H9 (cell line): ENCODE measurements around the gene MGRN1. TPM values are rescaled to one million over a fixed set of nuclear protein-coding genes. Genes with fewer than 3 reads are reported as not detected.

Experiments
- DNase-seq: peaks from one replicate; pipeline ENCODE4 v3.0.0-alpha.2; 2017
- H2AFZ ChIP-seq: one replicate; pipeline ENCODE4 v1.6.1; 2013; ENCODE audit warnings: mild to moderate bottlenecking, low read length, control low read depth, moderate library complexity
- H2AK5ac ChIP-seq: 2 replicates; pipeline ENCODE4 v1.6.1; 2013; ENCODE audit warnings: low read length, control low read depth, mixed read lengths; ENCODE audit not compliant: insufficient read length
- H2BK120ac ChIP-seq: one replicate; pipeline ENCODE4 v1.6.1; 2013; ENCODE audit warnings: low read depth, mild to moderate bottlenecking, low read length, control low read depth, inconsistent platforms; ENCODE audit not compliant: poor library complexity, severe bottlenecking
- H2BK12ac ChIP-seq: 2 replicates; pipeline ENCODE4 v1.6.1; 2013; ENCODE audit warnings: low read length, control low read depth, mixed read lengths, low read depth; ENCODE audit not compliant: insufficient read length
- H2BK15ac ChIP-seq: 2 replicates; pipeline ENCODE4 v1.6.1; 2013; ENCODE audit warnings: low read depth, low read length, control low read depth
- H2BK20ac ChIP-seq: one replicate; pipeline ENCODE4 v1.6.1; 2013; ENCODE audit warnings: low read depth, mild to moderate bottlenecking, low read length, control low read depth, inconsistent platforms; ENCODE audit not compliant: poor library complexity, severe bottlenecking
- H2BK5ac ChIP-seq: 2 replicates; pipeline ENCODE4 v1.6.1; 2013; ENCODE audit warnings: low read length, control low read depth, mixed read lengths; ENCODE audit not compliant: insufficient read length
- H3K14ac ChIP-seq: 2 replicates; pipeline ENCODE4 v1.6.1; 2013; ENCODE audit warnings: low read length, control low read depth; ENCODE audit not compliant: insufficient read depth
- H3K18ac ChIP-seq: 2 replicates; pipeline ENCODE4 v1.6.1; 2013; ENCODE audit warnings: low read depth, mild to moderate bottlenecking, mixed read lengths, low read length, control low read depth; ENCODE audit not compliant: insufficient read length
- H3K23ac ChIP-seq: 2 replicates; pipeline ENCODE4 v1.6.1; 2013; ENCODE audit warnings: low read length, control low read depth, mixed read lengths, low read depth; ENCODE audit not compliant: insufficient read length
- H3K23me2 ChIP-seq: 2 replicates; pipeline ENCODE4 v1.6.1; 2013; ENCODE audit warnings: low read depth, mild to moderate bottlenecking, mixed read lengths, low read length, control low read depth; ENCODE audit not compliant: insufficient read length, poor library complexity, severe bottlenecking
- H3K27ac ChIP-seq: 2 replicates; pipeline ENCODE4 v1.5.1; 2013; ENCODE audit warnings: low read length, control low read depth, mixed read lengths, low read depth; ENCODE audit not compliant: insufficient read length
- H3K27me3 ChIP-seq: 2 replicates; pipeline ENCODE4 v1.6.1; 2013; ENCODE audit warnings: low read length, control low read depth, inconsistent platforms; ENCODE audit not compliant: insufficient read depth
- H3K4ac ChIP-seq: 2 replicates; pipeline ENCODE4 v1.6.1; 2013; ENCODE audit warnings: low read depth, mild to moderate bottlenecking, control low read depth, inconsistent platforms, low read length, moderate library complexity
- H3K4me1 ChIP-seq: 2 replicates; pipeline ENCODE4 v1.6.1; 2013; ENCODE audit warnings: low read length, control low read depth, inconsistent platforms; ENCODE audit not compliant: insufficient read depth
- H3K4me2 ChIP-seq: 2 replicates; pipeline ENCODE4 v1.6.1; 2013; ENCODE audit warnings: low read length, control low read depth, mixed read lengths; ENCODE audit not compliant: insufficient read length, insufficient read depth
- H3K56ac ChIP-seq: 2 replicates; pipeline ENCODE4 v1.6.1; 2013; ENCODE audit warnings: low read depth, mild to moderate bottlenecking, mixed read lengths, low read length, control low read depth; ENCODE audit not compliant: insufficient read length
- H3K79me1 ChIP-seq: 2 replicates; pipeline ENCODE4 v1.6.1; 2013; ENCODE audit warnings: low read depth, mild to moderate bottlenecking, moderate library complexity, low read length, control low read depth, inconsistent platforms; ENCODE audit not compliant: insufficient read depth, poor library complexity, severe bottlenecking
- H3K79me2 ChIP-seq: 2 replicates; pipeline ENCODE4 v1.6.1; 2013; ENCODE audit warnings: low read length, control low read depth, inconsistent platforms; ENCODE audit not compliant: insufficient read depth
- H3K9ac ChIP-seq: 2 replicates; pipeline ENCODE4 v1.6.1; 2013; ENCODE audit warnings: low read length, control low read depth, mixed read lengths; ENCODE audit not compliant: insufficient read length; ENCODE audit errors: extremely low read depth
- H3K9me3 ChIP-seq: one replicate; pipeline ENCODE4 v1.6.1; 2013; ENCODE audit warnings: low read depth, low read length, inconsistent platforms; ENCODE audit not compliant: control insufficient read depth
- H3T11ph ChIP-seq: one replicate; pipeline ENCODE4 v1.6.1; 2013; ENCODE audit warnings: mild to moderate bottlenecking, low read length, control low read depth, inconsistent platforms
- H4K20me1 ChIP-seq: one replicate; pipeline ENCODE4 v1.6.1; 2013; ENCODE audit not compliant: control insufficient read depth, insufficient read length, insufficient read depth
- H4K5ac ChIP-seq: 2 replicates; pipeline ENCODE4 v1.6.1; 2013; ENCODE audit warnings: low read depth, mild to moderate bottlenecking, mixed read lengths, low read length, control low read depth; ENCODE audit not compliant: insufficient read length
- H4K8ac ChIP-seq: replicated peaks from 2 replicates; pipeline ENCODE4 v1.6.1; 2013; ENCODE audit warnings: low read length, control low read depth, mixed read lengths, low read depth; ENCODE audit not compliant: insufficient read length
- H4K91ac ChIP-seq: 2 replicates; pipeline ENCODE4 v1.6.1; 2013; ENCODE audit warnings: low read depth, mild to moderate bottlenecking, moderate library complexity, mixed read lengths, low read length, control low read depth; ENCODE audit not compliant: insufficient read length
- H3K27ac Mint-ChIP-seq, 3 experiments: 2 replicates in 2 of 3; 3 replicates in 1 of 3; pipeline ENCODE4 v1.8.0; 2020 to 2021; ENCODE audit warnings: mixed read lengths in 3 of 3, mild to moderate bottlenecking in 1 of 3, moderate library complexity in 1 of 3
- H3K27me3 Mint-ChIP-seq: 2 replicates; pipeline ENCODE4 v1.8.0; 2021; ENCODE audit warnings: low read depth, mild to moderate bottlenecking, moderate library complexity, mixed read lengths
- H3K36me3 Mint-ChIP-seq, 3 experiments: 2 replicates in 2 of 3; 3 replicates in 1 of 3; pipeline ENCODE4 v1.8.0; 2020 to 2021; ENCODE audit warnings: low read depth in 3 of 3, mixed read lengths in 3 of 3; ENCODE audit not compliant: insufficient read depth in 1 of 3
- H3K4me1 Mint-ChIP-seq, 2 experiments: 2 replicates each; pipeline ENCODE4 v1.8.0; 2020; ENCODE audit warnings: mixed read lengths in 2 of 2
- H3K4me3 Mint-ChIP-seq, 2 experiments: 2 replicates in 1 of 2; 3 replicates in 1 of 2; pipeline ENCODE4 v1.8.0; 2020 to 2021; ENCODE audit warnings: mild to moderate bottlenecking in 2 of 2, mixed read lengths in 2 of 2, moderate library complexity in 1 of 2
- H3K9me3 Mint-ChIP-seq, 2 experiments: 2 replicates in 1 of 2; 3 replicates in 1 of 2; pipeline ENCODE4 v1.8.0; 2020; ENCODE audit warnings: mild to moderate bottlenecking in 2 of 2, mixed read lengths in 2 of 2, moderate library complexity in 1 of 2
- CTCF ChIP-seq: fragments of 200-600 bp; sonication (generic); conservative IDR thresholded peaks from 3 replicates; pipeline ENCODE4 v1.8.0; 2021; ENCODE audit warnings: antibody characterized with exemption, mild to moderate bottlenecking
- WGBS: extraction: QIAGEN DNeasy Blood & Tissue Kit; methylation state at CpG from one replicate; pipeline ENCODE4 v1.1.7; 2013; ENCODE audit warnings: missing lambda C conversion rate, low lambda C conversion rate, mixed read lengths; ENCODE audit not compliant: insufficient read length; ENCODE audit errors: extremely low coverage; 5-methylcytosine and 5-hydroxymethylcytosine counted together
- total RNA-seq: library from RNA; stranded (reverse); gene quantifications from 2 replicates; pipeline ENCODE4 v1.2.1, GENCODE V29; 2021

MGRN1 gene
- total RNA-seq, 1 experiment from 2014 or later = 91.6 TPM

GRCh38 chr16:4586291-4586690, 38.3 kb upstream of the MGRN1 start:
- H3K27me3 ChIP-seq = no peaks in the 10 kb centered on the region
- no peak overlapping the region for H4K5ac ChIP-seq
- no peak overlapping the region for H3T11ph ChIP-seq
- H3K79me2 ChIP-seq = no peaks in the 10 kb centered on the region
- H3K4ac ChIP-seq = no peak overlapping the region
- no peak overlapping the region for H4K91ac ChIP-seq
- no peak overlapping the region for H2BK20ac ChIP-seq
- H3K4me1 ChIP-seq = peaks cover 2% of the 10 kb centered on the region; the same call in 1 of the 2 replicates
- WGBS = no CpG with 5 or more reads among the region's 7 CpGs
- H3K27ac ChIP-seq = no peak overlapping the region
- no peak overlapping the region for H3K23ac ChIP-seq
- H3K27ac Mint-ChIP-seq = peak overlapping the region in 2 of 3 experiments; percentile 16 to 32; a peak in 2 of 7 replicates
- peaks cover 14 to 15% of the 10 kb centered on the region in 2 experiments for H3K4me1 Mint-ChIP-seq
- H3K4me3 Mint-ChIP-seq = no peak overlapping the region; a peak in 1 of 5 replicates
- no peaks in the 10 kb centered on the region for H3K9me3 ChIP-seq
- no peak overlapping the region for H2BK120ac ChIP-seq
- peaks cover 9 to 10% of the 10 kb centered on the region in 2 experiments; a peak in 3 of 5 replicates for H3K9me3 Mint-ChIP-seq
- no peak overlapping the region for H3K56ac ChIP-seq
- no peaks in the 10 kb centered on the region for H3K23me2 ChIP-seq
- no peak overlapping the region for H3K14ac ChIP-seq
- H4K8ac ChIP-seq = no peak overlapping the region
- peaks cover 10% of the 10 kb centered on the region; the same call in 1 of the 2 replicates for H3K27me3 Mint-ChIP-seq
- no peak overlapping the region for H2AK5ac ChIP-seq
- TF ChIP-seq CTCF = no peak
- H3K9ac ChIP-seq = no peak overlapping the region
- no peak overlapping the region for H2BK12ac ChIP-seq
- H3K36me3 Mint-ChIP-seq = peaks cover 5 to 11% (median 6%) of the 10 kb centered on the region in 3 experiments; a peak in 5 of 7 replicates
- no peak overlapping the region for H2AFZ ChIP-seq
- no peak overlapping the region for H3K4me2 ChIP-seq
- no peak for DNase-seq
- H3K18ac ChIP-seq = no peak overlapping the region
- no peak overlapping the region for H2BK15ac ChIP-seq
- no peaks in the 10 kb centered on the region for H3K79me1 ChIP-seq
- H2BK5ac ChIP-seq = no peak overlapping the region
- H4K20me1 ChIP-seq = no peaks in the 10 kb centered on the region
